Fibroblast of mammary gland (primary cell): ENCODE results near the gene PAM.
A peak's percentile ranks its signal among the peaks of the same experiment; 100 is the strongest.

Experiments used
- DNase-seq: peaks from one replicate; pipeline ENCODE4 v3.0.0-alpha.2; 2010; ENCODE audit warnings: low read depth
- H3K4me3 ChIP-seq: 2 replicates; pipeline ENCODE4 v1.5.1; 2011; ENCODE audit warnings: low read depth, mild to moderate bottlenecking, low read length, moderate library complexity; ENCODE audit not compliant: control insufficient read depth
- TF ChIP-seq, protein P1 (sequence below): conservative IDR thresholded peaks from 2 replicates; pipeline ENCODE4 v1.5.1; 2011; ENCODE audit warnings: low read depth, low read length, inconsistent platforms; ENCODE audit not compliant: control insufficient read depth, insufficient read depth

The PAM gene

DNA sequence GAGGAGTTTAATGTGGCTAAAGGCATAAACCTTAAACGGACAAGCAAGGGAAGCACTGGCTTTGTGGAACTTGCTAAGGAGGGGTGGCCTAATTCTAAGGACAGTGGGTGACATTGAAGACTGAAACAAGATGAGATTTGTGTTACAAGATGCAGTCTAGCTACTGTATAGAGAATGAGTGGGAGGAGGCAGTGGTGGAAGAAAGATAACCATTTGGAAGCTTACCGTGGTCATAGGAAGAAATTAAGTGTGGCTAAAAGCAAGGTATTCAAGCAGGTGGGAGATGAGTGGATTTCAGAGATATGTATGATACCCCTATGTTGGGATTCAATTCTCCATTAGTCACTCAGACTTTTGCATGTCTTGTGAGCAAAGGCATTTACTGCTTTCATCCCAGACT, 4.6 kb downstream of the PAM start:
- TF ChIP-seq, protein P1, sequence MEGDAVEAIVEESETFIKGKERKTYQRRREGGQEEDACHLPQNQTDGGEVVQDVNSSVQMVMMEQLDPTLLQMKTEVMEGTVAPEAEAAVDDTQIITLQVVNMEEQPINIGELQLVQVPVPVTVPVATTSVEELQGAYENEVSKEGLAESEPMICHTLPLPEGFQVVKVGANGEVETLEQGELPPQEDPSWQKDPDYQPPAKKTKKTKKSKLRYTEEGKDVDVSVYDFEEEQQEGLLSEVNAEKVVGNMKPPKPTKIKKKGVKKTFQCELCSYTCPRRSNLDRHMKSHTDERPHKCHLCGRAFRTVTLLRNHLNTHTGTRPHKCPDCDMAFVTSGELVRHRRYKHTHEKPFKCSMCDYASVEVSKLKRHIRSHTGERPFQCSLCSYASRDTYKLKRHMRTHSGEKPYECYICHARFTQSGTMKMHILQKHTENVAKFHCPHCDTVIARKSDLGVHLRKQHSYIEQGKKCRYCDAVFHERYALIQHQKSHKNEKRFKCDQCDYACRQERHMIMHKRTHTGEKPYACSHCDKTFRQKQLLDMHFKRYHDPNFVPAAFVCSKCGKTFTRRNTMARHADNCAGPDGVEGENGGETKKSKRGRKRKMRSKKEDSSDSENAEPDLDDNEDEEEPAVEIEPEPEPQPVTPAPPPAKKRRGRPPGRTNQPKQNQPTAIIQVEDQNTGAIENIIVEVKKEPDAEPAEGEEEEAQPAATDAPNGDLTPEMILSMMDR = no peak
- DNase-seq = no peak
- H3K4me3 ChIP-seq = no peak overlapping the region

DNA sequence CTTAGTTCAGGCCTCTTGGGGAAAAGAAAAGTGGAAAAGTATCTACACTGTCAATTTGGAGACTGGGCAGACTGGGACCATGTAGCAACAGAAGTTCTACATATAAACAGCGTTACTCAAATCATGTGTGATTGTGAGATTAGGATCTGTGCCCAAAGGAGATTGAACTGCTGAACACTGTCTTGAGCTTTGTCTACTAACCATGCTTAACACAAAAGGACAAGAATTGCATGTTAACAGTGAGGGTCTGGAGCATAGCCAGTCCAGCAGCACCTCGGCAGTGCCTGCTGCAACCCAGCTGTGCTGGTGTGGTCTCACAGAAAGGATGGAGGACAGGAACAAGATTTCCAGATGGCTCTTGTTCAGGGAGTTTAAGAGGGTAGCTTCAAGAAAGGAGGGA, 5.7 kb downstream of the PAM start:
- TF ChIP-seq, protein P1 = no peak
- DNase-seq = peak; percentile 38
- no peak overlapping the region for H3K4me3 ChIP-seq

DNA sequence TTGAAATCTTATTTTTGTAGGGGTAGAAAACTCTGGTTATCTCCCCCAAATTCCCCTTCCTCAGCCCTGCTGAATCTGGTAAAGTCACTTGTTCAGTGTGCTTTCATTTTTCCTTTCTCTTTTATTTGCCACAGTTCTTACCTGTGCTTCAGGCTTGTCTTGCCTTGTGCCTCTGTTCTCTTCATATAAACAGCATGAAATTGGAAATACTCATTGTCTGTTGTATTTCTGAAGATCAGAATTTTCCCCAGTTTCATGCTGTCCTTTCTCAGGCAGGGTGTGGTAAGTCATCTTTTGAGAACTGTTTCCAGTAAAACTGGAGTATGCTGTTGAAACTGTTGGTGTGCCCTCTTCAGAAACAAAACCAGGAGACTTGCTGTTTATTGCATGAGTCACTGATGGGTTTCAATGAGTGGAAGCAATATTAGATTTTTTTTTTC, 7.0 kb downstream of the PAM start:
- peak; percentile 67 for DNase-seq
- TF ChIP-seq, protein P1 = no peak
- no peak overlapping the region for H3K4me3 ChIP-seq

DNA sequence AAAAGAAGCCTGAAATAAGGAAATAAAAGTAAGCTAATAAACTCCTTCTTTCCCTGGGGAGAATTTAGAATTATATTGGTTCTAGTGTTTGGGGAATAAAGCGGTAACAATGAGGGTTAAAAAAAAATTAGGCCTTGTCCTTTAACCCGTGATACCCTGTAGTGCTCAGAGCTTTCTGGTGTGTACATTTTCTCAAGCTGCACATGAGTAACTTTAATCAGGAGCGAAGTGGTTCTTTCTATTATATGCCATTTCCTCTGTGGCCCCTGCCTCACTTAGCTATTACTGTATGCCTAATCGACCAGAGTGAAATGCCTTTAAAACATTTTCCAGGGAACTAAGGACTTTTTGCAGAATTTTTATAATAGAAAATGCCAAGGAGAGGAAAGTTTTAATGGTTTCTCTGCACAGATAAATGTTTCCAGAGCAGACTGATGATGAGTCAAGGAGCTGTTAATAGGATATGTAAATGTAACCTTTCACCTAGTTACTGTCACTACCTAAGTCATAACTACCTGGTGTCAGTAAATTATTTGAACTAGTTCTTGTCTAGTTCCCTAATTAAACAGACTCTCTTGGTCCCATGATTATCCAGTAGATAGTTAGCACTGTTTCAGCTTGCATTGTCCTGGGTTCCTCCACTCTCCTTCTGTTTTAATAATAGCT, 7.6 kb downstream of the PAM start:
- TF ChIP-seq, protein P1 = no peak
- H3K4me3 ChIP-seq = no peak overlapping the region
- peak; percentile 33 for DNase-seq

DNA sequence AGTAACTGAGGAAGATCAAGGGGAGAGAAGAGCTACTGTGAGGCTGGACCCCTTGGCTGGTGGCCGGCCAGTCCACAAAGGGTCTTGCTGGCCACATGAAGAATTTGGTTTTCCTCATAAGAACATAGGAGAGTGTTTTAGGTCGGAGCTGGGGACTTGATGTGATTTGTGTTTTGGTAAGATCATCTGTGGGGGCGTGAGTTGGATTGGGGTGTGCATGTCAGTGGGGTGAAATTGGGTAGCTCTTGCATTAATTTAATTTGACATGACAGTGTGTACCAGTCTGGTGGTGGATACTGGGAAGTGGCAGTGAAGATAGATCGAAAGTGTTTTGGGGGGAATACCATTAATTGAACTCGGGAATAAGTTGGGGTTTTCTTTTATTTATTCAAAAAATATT, 8.6 kb downstream of the PAM start:
- TF ChIP-seq, protein P1 = no peak
- no peak overlapping the region for H3K4me3 ChIP-seq

DNA sequence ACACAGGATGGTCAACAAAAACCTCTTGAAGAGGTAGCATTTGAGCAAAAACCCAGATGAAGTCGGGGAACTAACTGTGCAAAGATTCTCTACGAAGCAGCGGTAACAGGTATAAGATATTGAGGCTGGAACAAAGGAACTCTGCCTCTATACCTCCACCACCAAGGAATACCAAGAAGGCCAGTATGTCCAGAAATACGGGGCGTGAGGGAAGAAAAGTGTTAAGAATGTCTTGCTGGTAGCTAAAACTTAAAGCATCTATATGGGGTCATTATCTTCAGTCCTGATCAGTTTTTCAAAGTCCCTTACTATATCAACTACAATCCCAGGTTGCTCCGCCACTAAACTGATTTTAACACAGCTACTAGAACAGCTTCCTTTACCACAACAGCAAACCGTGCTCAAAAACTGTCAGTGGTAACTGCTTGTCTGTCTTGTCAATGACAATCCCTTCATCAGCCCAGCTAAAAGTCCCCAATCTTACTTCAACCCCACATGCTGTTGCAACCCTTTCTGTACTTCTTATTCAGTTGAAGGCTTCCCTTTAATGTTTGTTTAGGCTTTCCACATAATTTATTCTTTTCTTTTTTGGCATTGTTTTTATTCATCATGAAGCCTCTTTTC, 9.4 kb downstream of the PAM start:
- TF ChIP-seq, protein P1 = no peak
- no peak overlapping the region for H3K4me3 ChIP-seq
- DNase-seq = no peak

More for the DNA sequence above, 8.6 kb downstream of the PAM start:
- DNase-seq = no peak
